H1 (cell line): Measurements from ENCODE around the gene ZNF846. TPM values are rescaled to one million over a fixed set of nuclear protein-coding genes. Genes with fewer than 3 reads are reported as not detected.
"Not testable (repeated sequence)": the region's sequence is repeated elsewhere in the genome, so short reads cannot be mapped to it uniquely, and the experiment has no call there.

Experiments used
- CTCF ChIA-PET: fragments of 300-600 bp; sonication (Branson Sonifier 250); formaldehyde crosslinking; loops from one replicate; lab custom pipeline; 2021; ENCODE audit not compliant: partially characterized antibody; lab: Charles Lee
- POLR2A ChIA-PET: fragments of 300-600 bp; sonication (Branson Sonifier 250); formaldehyde crosslinking; loops from one replicate; lab custom pipeline; 2021; ENCODE audit warnings: inconsistent platforms; ENCODE audit not compliant: partially characterized antibody; lab: Charles Lee
- DNase-seq, 2 experiments: peaks; one replicate each; pipeline versions ENCODE4 v3.0.0 to v3.0.0-alpha.2; 2010 to 2022; ENCODE audit warnings: low spot score in 2 of 2, low read depth in 1 of 2, mixed read lengths in 1 of 2
- FAIRE-seq: peaks from 2 replicates; lab custom pipeline; 2011; peaks lifted over from hg19 to GRCh38; lab: Jason Lieb, UNC
- H2AFZ ChIP-seq: 2 replicates; pipeline ENCODE4 v1.8.1; 2012; ENCODE audit warnings: low read length, inconsistent platforms
- H2AK5ac ChIP-seq: 2 replicates; pipeline ENCODE4 v1.6.1; 2013; ENCODE audit warnings: low read depth, low read length
- H2BK120ac ChIP-seq: replicated peaks from 2 replicates; pipeline ENCODE3; 2013; ENCODE audit warnings: low read depth, low read length, inconsistent platforms
- H2BK12ac ChIP-seq: 2 replicates; pipeline ENCODE4 v1.6.1; 2013; ENCODE audit warnings: low read depth, low read length
- H2BK15ac ChIP-seq: 2 replicates; pipeline ENCODE4 v1.6.1; 2013; ENCODE audit warnings: low read length
- H2BK20ac ChIP-seq: 2 replicates; pipeline ENCODE4 v1.6.1; 2013; ENCODE audit warnings: low read length
- H2BK5ac ChIP-seq: 2 replicates; pipeline ENCODE4 v1.6.1; 2013; ENCODE audit warnings: low read depth, low read length
- H3K14ac ChIP-seq: 2 replicates; pipeline ENCODE4 v1.6.1; 2013; ENCODE audit warnings: inconsistent platforms; ENCODE audit not compliant: insufficient read length
- H3K18ac ChIP-seq: 2 replicates; pipeline ENCODE4 v1.6.1; 2013; ENCODE audit warnings: low read length; ENCODE audit errors: extremely low read depth
- H3K23ac ChIP-seq: 2 replicates; pipeline ENCODE4 v1.6.1; 2013; ENCODE audit warnings: inconsistent platforms; ENCODE audit not compliant: insufficient read length
- H3K23me2 ChIP-seq: 2 replicates; pipeline ENCODE4 v1.6.1; 2013; ENCODE audit warnings: low read depth, low read length
- H3K27ac ChIP-seq: 2 replicates; pipeline ENCODE4 v1.6.1; 2011; ENCODE audit warnings: low read depth, low read length, inconsistent platforms
- H3K27me3 ChIP-seq, 4 experiments: replicated peaks in 1 of 4; 1 replicate in 1 of 4; 2 replicates in 3 of 4; pipeline versions ENCODE4 v1.6.1 to v1.8.1; 2011 to 2013; ENCODE audit warnings: low read length in 3 of 4, mild to moderate bottlenecking in 3 of 4, inconsistent platforms in 2 of 4, mixed read lengths in 2 of 4, moderate library complexity in 1 of 4; ENCODE audit not compliant: control insufficient read depth in 3 of 4, insufficient read depth in 3 of 4; ENCODE audit errors: extremely low read depth in 1 of 4
- H3K36me3 ChIP-seq, 4 experiments: 2 replicates each; pipeline versions ENCODE4 v1.6.1 to v1.8.1; 2011 to 2013; ENCODE audit warnings: mild to moderate bottlenecking in 4 of 4, low read length in 3 of 4, moderate library complexity in 2 of 4, control low read depth in 1 of 4, inconsistent platforms in 1 of 4; ENCODE audit not compliant: insufficient read depth in 4 of 4, control insufficient read depth in 2 of 4
- H3K4ac ChIP-seq: replicated peaks from 2 replicates; pipeline ENCODE3; 2013; ENCODE audit warnings: low read length, low read depth, mixed read lengths, inconsistent platforms; ENCODE audit not compliant: insufficient read length
- H3K4me1 ChIP-seq, 4 experiments: replicated peaks in 1 of 4; 1 replicate in 1 of 4; 2 replicates in 3 of 4; pipeline versions ENCODE4 v1.6.1 to v1.8.1; 2011 to 2013; ENCODE audit warnings: low read length in 3 of 4, inconsistent platforms in 2 of 4, mixed read lengths in 1 of 4; ENCODE audit not compliant: insufficient read depth in 4 of 4, control insufficient read depth in 3 of 4
- H3K4me2 ChIP-seq, 2 experiments: 2 replicates each; pipeline versions ENCODE4 v1.6.1 to v1.8.1; 2011 to 2013; ENCODE audit warnings: low read depth in 2 of 2, low read length in 2 of 2, control low read depth in 1 of 2, inconsistent platforms in 1 of 2, mild to moderate bottlenecking in 1 of 2; ENCODE audit not compliant: insufficient read depth in 1 of 2
- H3K4me3 ChIP-seq, 4 experiments: fragments of 200-600, 300-600 bp in 1 of 4; sonication (generic), shearing (Covaris generic), sonication (Bioruptor Twin) in 1 of 4; 2 replicates each; pipeline versions ENCODE4 v1.5.1 to v1.8.1; 2011 to 2016; ENCODE audit warnings: low read length in 4 of 4, low read depth in 3 of 4, control low read depth in 2 of 4, inconsistent platforms in 2 of 4, mild to moderate bottlenecking in 2 of 4, mixed read lengths in 1 of 4, moderate library complexity in 1 of 4; ENCODE audit not compliant: insufficient read depth in 2 of 4; ENCODE audit errors: extremely low read depth in 1 of 4
- H3K56ac ChIP-seq: replicated peaks from 2 replicates; pipeline ENCODE3; 2013; ENCODE audit warnings: low read depth, mild to moderate bottlenecking, mixed read lengths, low read length, inconsistent platforms; ENCODE audit not compliant: insufficient read length
- H3K79me1 ChIP-seq: 2 replicates; pipeline ENCODE4 v1.6.1; 2013; ENCODE audit warnings: low read depth, low read length, control low read depth
- H3K79me2 ChIP-seq, 2 experiments: 2 replicates each; pipeline versions ENCODE4 v1.6.1 to v1.8.1; 2012 to 2013; ENCODE audit warnings: low read length in 2 of 2, mild to moderate bottlenecking in 2 of 2, inconsistent platforms in 1 of 2; ENCODE audit not compliant: insufficient read depth in 2 of 2, control insufficient read depth in 1 of 2
- H3K9ac ChIP-seq, 4 experiments: replicated peaks in 1 of 4; 1 replicate in 1 of 4; 2 replicates in 3 of 4; pipeline versions ENCODE4 v1.6.1 to v1.8.1; 2011 to 2013; ENCODE audit warnings: low read depth in 3 of 4, low read length in 3 of 4, control low read depth in 2 of 4, mild to moderate bottlenecking in 2 of 4, moderate library complexity in 2 of 4, inconsistent platforms in 1 of 4; ENCODE audit errors: extremely low read depth in 1 of 4
- H3K9me3 ChIP-seq, 2 experiments: 2 replicates each; pipeline versions ENCODE4 v1.6.1 to v1.8.1; 2012 to 2013; ENCODE audit warnings: mild to moderate bottlenecking in 2 of 2, moderate library complexity in 2 of 2, control low read depth in 1 of 2, inconsistent platforms in 1 of 2, low read depth in 1 of 2, low read length in 1 of 2, mixed read lengths in 1 of 2; ENCODE audit not compliant: insufficient read depth in 2 of 2
- H4K20me1 ChIP-seq, 2 experiments: replicated peaks in 1 of 2; 2 replicates each; pipeline versions ENCODE3 to v1.8.1; 2011 to 2013; ENCODE audit warnings: inconsistent platforms in 2 of 2, low read length in 2 of 2, mild to moderate bottlenecking in 1 of 2; ENCODE audit not compliant: insufficient read depth in 2 of 2, control insufficient read depth in 1 of 2
- H4K5ac ChIP-seq: 2 replicates; pipeline ENCODE4 v1.6.1; 2013; ENCODE audit warnings: low read length, low read depth, mixed read lengths, inconsistent platforms; ENCODE audit not compliant: insufficient read length
- H4K8ac ChIP-seq: 2 replicates; pipeline ENCODE4 v1.8.0; 2013; ENCODE audit warnings: mild to moderate bottlenecking, moderate library complexity, low read length, inconsistent platforms; ENCODE audit not compliant: insufficient read depth; ENCODE audit errors: extremely low read depth
- H4K91ac ChIP-seq: replicated peaks from 2 replicates; pipeline ENCODE3; 2013; ENCODE audit warnings: low read length, mixed read lengths, inconsistent platforms; ENCODE audit not compliant: insufficient read length
- RAD21 ChIP-seq, 2 experiments: IDR thresholded peaks in 1 of 2; conservative IDR thresholded peaks in 1 of 2; 2 replicates each; pipeline ENCODE4 v1.6.1; 2011; ENCODE audit warnings: low read depth in 2 of 2, low read length in 2 of 2, improper control_type of control experiment in 1 of 2, inconsistent platforms in 1 of 2, mild to moderate bottlenecking in 1 of 2, moderate library complexity in 1 of 2
- WGBS, 2 experiments: shearing (Covaris generic) in 1 of 2; methylation state at CpG; one replicate each; pipeline versions ENCODE4 v1.1.6 to v1.1.7; 2013 to 2015; ENCODE audit warnings: low lambda C conversion rate in 2 of 2, mixed read lengths in 2 of 2, inconsistent platforms in 1 of 2, low coverage in 1 of 2, missing lambda C conversion rate in 1 of 2; ENCODE audit not compliant: insufficient replicate concordance in 2 of 2, insufficient coverage in 1 of 2, insufficient read length in 1 of 2; ENCODE audit errors: extremely low coverage in 1 of 2, missing lambda C conversion rate in 1 of 2; 5-methylcytosine and 5-hydroxymethylcytosine counted together
- polyA plus RNA-seq, 7 experiments: library from polyadenylated mRNA; depleted of rRNA in 3 of 7; stranded (reverse) in 5 of 7; unstranded in 2 of 7; fragments of >200 nt in 5 of 7; fragments of 200-250 nt in 2 of 7; gene quantifications; 1 replicate in 5 of 7; 2 replicates in 1 of 7; 4 replicates in 1 of 7; pipeline versions ENCODE4 v1.2.1 to v1.2.3, GENCODE V29; 2011 to 2013; ENCODE audit warnings: missing spikeins in 2 of 7, mixed read lengths in 2 of 7
- total RNA-seq: library from RNA; stranded (reverse); fragmentation: NEBNext Ultra II Directional; extraction: Animal tissue kit (Norgen Biotek cat#: 25700); gene quantifications from 2 replicates; pipeline ENCODE4 v1.2.1, GENCODE V29; 2021

ZNF846 gene
- total and polyA plus RNA-seq, 2 of the 8 experiments (the other 6 are each of a cell fraction or from before 2014, with no cell fraction given), result 4.5 to 9.0 TPM

GRCh38 chr19:9725508-9726201 is 42.9 kb downstream of the ZNF846 start:
- H3K14ac ChIP-seq, H3K79me1 ChIP-seq, H2BK20ac ChIP-seq, H4K91ac ChIP-seq, H2BK12ac ChIP-seq, H2BK15ac ChIP-seq, H3K4me1 ChIP-seq, H3K23ac ChIP-seq, H3K4ac ChIP-seq, H3K9ac ChIP-seq, H3K36me3 ChIP-seq, H3K18ac ChIP-seq, H2AFZ ChIP-seq, H2BK120ac ChIP-seq, H3K56ac ChIP-seq, H3K27ac ChIP-seq, FAIRE-seq, H3K79me2 ChIP-seq, H3K27me3 ChIP-seq, DNase-seq, H4K8ac ChIP-seq, H3K4me3 ChIP-seq, H2BK5ac ChIP-seq, H4K5ac ChIP-seq, H3K4me2 ChIP-seq, H2AK5ac ChIP-seq, H4K20me1 ChIP-seq, H3K23me2 ChIP-seq: not testable (repeated sequence)
- CTCF ChIA-PET, result interaction anchor here (1.0 kb wide), 1 partner anchor 11 kb away, joined by 3 read pairs; no protein-coding TSS in a partner anchor
- TF ChIP-seq RAD21 (IDR thresholded peaks at IDR 0.05 in 1 of 2, conservative IDR thresholded peaks at IDR 0.05 in 1 of 2; ENCODE audit: low read depth in 2 of 2, low read length in 2 of 2), result peak in 1 of 2 experiments; percentile 13; a peak in 1 of 4 replicates
- POLR2A ChIA-PET, result interaction anchor here (0.5 kb wide), 1 partner anchor 514 kb away, joined by 4 read pairs; no protein-coding TSS in a partner anchor
- H3K9me3 ChIP-seq, result peaks cover 10 to 13% of the 10 kb centered on the region in 2 experiments; a peak in 3 of 4 replicates
- WGBS, 2 experiments, result 91% methylated on average over 13 of the region's 13 CpGs; no CpG with 5 or more reads in 1 of the 2 experiments
